Measurements from ENCODE around the gene CHAD. TPM values are rescaled to one million over a fixed set of nuclear protein-coding genes. Genes with fewer than 3 reads are reported as not detected.

The CHAD gene
- total RNA-seq, 2 experiments from 2014 or later = not detected

DNA sequence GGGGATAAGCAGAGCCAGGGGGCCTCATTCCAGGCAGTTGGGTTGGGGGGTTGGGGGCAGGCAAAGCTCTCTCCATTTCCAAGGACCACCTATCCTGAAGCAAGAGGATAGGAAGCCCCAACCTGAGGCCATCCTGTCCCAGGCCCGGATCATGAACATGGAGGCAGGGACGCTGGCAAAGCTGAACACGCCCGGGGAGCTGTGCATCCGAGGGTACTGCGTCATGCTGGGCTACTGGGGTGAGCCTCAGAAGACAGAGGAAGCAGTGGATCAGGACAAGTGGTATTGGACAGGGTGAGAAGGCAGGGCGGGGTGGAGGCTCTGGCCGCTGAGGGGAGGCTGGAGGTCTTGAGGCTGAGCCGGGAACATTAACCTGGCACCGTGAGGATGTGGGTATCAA lies 3.6 kb upstream of the CHAD start:
- Histone ChIP-seq H3K9me3 (ENCODE audit: low read length) (no peaks in the 10 kb centered on the region), H3K4me3 (ENCODE audit: low read depth, low read length, poor library complexity, severe bottlenecking) (no peak overlapping the region), H3K79me2 (ENCODE audit: insufficient read depth, low read depth, low read length) (no peaks in the 10 kb centered on the region), H3K36me3 (ENCODE audit: insufficient read depth, low read length) (no peaks in the 10 kb centered on the region), H3K4me1 (ENCODE audit: insufficient read depth, low read length, poor library complexity, severe bottlenecking) (no peaks in the 10 kb centered on the region), H2AFZ (ENCODE audit: low read length) (no peak overlapping the region), H3K4me2 (ENCODE audit: low read length) (no peak overlapping the region), H3K9me2 (ENCODE audit: insufficient read depth, low read length) (no peaks in the 10 kb centered on the region), H4K20me1 (ENCODE audit: insufficient read depth, low read length) (no peaks in the 10 kb centered on the region), H3K27ac (ENCODE audit: low read depth, low read length, poor library complexity, severe bottlenecking) (no peak overlapping the region)
- intact Hi-C loops (cut with micrococcal nuclease; ENCODE audit: unreplicated experiment) = no loop called here
- TF ChIP-seq EZH2phosphoT487 (IDR thresholded peaks at IDR 0.05; ENCODE audit: borderline replicate concordance, low read depth, low read length) = no peak
- TF ChIP-seq, protein P1, sequence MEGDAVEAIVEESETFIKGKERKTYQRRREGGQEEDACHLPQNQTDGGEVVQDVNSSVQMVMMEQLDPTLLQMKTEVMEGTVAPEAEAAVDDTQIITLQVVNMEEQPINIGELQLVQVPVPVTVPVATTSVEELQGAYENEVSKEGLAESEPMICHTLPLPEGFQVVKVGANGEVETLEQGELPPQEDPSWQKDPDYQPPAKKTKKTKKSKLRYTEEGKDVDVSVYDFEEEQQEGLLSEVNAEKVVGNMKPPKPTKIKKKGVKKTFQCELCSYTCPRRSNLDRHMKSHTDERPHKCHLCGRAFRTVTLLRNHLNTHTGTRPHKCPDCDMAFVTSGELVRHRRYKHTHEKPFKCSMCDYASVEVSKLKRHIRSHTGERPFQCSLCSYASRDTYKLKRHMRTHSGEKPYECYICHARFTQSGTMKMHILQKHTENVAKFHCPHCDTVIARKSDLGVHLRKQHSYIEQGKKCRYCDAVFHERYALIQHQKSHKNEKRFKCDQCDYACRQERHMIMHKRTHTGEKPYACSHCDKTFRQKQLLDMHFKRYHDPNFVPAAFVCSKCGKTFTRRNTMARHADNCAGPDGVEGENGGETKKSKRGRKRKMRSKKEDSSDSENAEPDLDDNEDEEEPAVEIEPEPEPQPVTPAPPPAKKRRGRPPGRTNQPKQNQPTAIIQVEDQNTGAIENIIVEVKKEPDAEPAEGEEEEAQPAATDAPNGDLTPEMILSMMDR (conservative IDR thresholded peaks at IDR 0.05; ENCODE audit: low read length) = no peak
- ChIA-PET CTCF (ENCODE audit: unreplicated experiment) (no interaction called here), POLR2A (no interaction called here)
- no TSS peak for BruUV-seq (replicated peaks)
- DNase-seq (ENCODE audit: low spot score) = no peak

GRCh38 chr17:50471009-50471905 lies 2.6 kb upstream of the CHAD start:
- ChIA-PET POLR2A (no interaction called here), CTCF (ENCODE audit: unreplicated experiment) (interaction anchor here (1.6 kb wide), 1 partner anchor 74 kb away, joined by 4 read pairs; the partner anchor contains the start of gene LRRC59)
- H3K9me3 ChIP-seq (ENCODE audit: low read length) = no peaks in the 10 kb centered on the region
- H3K4me2 ChIP-seq (ENCODE audit: low read length) = no peak overlapping the region
- no peaks in the 10 kb centered on the region for H3K36me3 ChIP-seq (ENCODE audit: insufficient read depth, low read length)
- no peak overlapping the region for H3K27ac ChIP-seq (ENCODE audit: low read depth, low read length, poor library complexity, severe bottlenecking)
- no peak overlapping the region for H2AFZ ChIP-seq (ENCODE audit: low read length)
- H3K79me2 ChIP-seq (ENCODE audit: insufficient read depth, low read depth, low read length) = no peaks in the 10 kb centered on the region
- TF ChIP-seq EZH2phosphoT487 (IDR thresholded peaks at IDR 0.05; ENCODE audit: borderline replicate concordance, low read depth, low read length) = no peak
- TF ChIP-seq, protein P1 (conservative IDR thresholded peaks at IDR 0.05; ENCODE audit: low read length) = no peak
- no peak for DNase-seq (ENCODE audit: low spot score)
- intact Hi-C loops (cut with micrococcal nuclease; ENCODE audit: unreplicated experiment) = no loop called here
- no TSS peak for BruUV-seq (replicated peaks)
- no peaks in the 10 kb centered on the region for H4K20me1 ChIP-seq (ENCODE audit: insufficient read depth, low read length)
- H3K9me2 ChIP-seq (ENCODE audit: insufficient read depth, low read length) = no peaks in the 10 kb centered on the region
- H3K4me1 ChIP-seq (ENCODE audit: insufficient read depth, low read length, poor library complexity, severe bottlenecking) = peaks cover 2% of the 10 kb centered on the region
- no peak overlapping the region for H3K4me3 ChIP-seq (ENCODE audit: low read depth, low read length, poor library complexity, severe bottlenecking)

DNA sequence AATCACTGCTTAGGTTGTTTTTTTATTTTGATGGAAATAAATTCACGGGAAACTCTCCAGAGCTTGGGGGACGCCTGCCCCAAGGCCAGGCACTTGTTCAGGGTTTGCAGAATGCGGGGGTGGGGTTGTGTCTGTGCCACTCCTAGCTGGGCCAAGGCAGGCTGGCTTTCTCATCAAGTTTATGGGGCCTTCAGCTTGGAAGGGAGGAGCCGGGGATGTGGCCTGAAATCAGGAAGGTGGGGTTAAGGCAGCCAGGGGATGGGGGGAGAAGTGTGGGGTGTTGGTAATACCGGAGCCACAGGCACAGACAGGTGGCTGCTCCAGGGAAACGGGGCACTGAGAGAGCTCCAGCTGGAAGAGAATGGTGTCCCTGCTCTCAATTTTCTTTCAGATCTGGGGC lies 1.7 kb upstream of the CHAD start:
- H3K4me1 ChIP-seq (ENCODE audit: insufficient read depth, low read length, poor library complexity, severe bottlenecking) = peaks cover 3% of the 10 kb centered on the region
- H3K27ac ChIP-seq (ENCODE audit: low read depth, low read length, poor library complexity, severe bottlenecking) = no peak overlapping the region
- H3K79me2 ChIP-seq (ENCODE audit: insufficient read depth, low read depth, low read length) = no peaks in the 10 kb centered on the region
- H3K9me2 ChIP-seq (ENCODE audit: insufficient read depth, low read length) = no peaks in the 10 kb centered on the region
- intact Hi-C loops (cut with micrococcal nuclease; ENCODE audit: unreplicated experiment) = no loop called here
- ChIA-PET CTCF (ENCODE audit: unreplicated experiment) (interaction anchor here (1.6 kb wide), 1 partner anchor 73 kb away, joined by 4 read pairs; the partner anchor contains the start of gene LRRC59), POLR2A (no interaction called here)
- DNase-seq (ENCODE audit: low spot score) = no peak
- TF ChIP-seq, protein P1 (conservative IDR thresholded peaks at IDR 0.05; ENCODE audit: low read length) = no peak
- TF ChIP-seq EZH2phosphoT487 (IDR thresholded peaks at IDR 0.05; ENCODE audit: borderline replicate concordance, low read depth, low read length) = no peak
- H2AFZ ChIP-seq (ENCODE audit: low read length) = no peak overlapping the region
- BruUV-seq (replicated peaks) = no TSS peak
- H3K4me2 ChIP-seq (ENCODE audit: low read length) = no peak overlapping the region
- no peaks in the 10 kb centered on the region for H4K20me1 ChIP-seq (ENCODE audit: insufficient read depth, low read length)
- no peaks in the 10 kb centered on the region for H3K9me3 ChIP-seq (ENCODE audit: low read length)
- no peaks in the 10 kb centered on the region for H3K36me3 ChIP-seq (ENCODE audit: insufficient read depth, low read length)
- no peak overlapping the region for H3K4me3 ChIP-seq (ENCODE audit: low read depth, low read length, poor library complexity, severe bottlenecking)
